Stomach (tissue), 4 donors: ENCODE results near the gene LRP1B.

Source experiments
- POLR2A ChIP-seq, 4 donors: fragments of 450-650 bp; IDR thresholded peaks; one replicate each; pipeline ENCODE4 v1.6.1; 2016; ENCODE audit warnings: antibody characterized with exemption in 4 of 4, control low read depth in 2 of 4, mild to moderate bottlenecking in 1 of 4, moderate library complexity in 1 of 4
- TF ChIP-seq, protein P1 (sequence below), 7 experiments: fragments of 450-650 bp in 4 of 7; fragments of 200-600 bp in 3 of 7; sonication (generic) in 3 of 7; IDR thresholded peaks; one replicate each; pipeline ENCODE4 v1.5.1; 2016 to 2019; ENCODE audit warnings: antibody characterized with exemption in 7 of 7, control low read depth in 2 of 7, mild to moderate bottlenecking in 1 of 7

DNA sequence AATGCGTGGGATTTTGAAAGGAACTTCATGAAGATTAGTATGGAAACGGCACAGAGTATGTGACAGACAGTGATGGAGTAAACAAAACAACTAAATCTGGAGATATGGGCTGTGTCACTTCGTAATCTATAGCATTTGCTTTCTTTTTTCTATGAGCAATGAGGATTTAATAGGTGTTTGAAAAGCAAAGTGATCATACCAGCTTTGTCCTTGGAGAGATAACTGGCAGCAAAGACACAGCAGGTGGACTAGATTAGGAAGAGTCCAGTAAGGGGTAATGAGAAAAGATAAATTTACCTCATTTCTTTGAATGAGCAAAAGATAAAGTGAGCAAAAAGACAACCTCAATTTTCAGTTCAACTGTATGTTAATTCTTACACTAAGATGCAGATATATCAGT lies 199.0 kb downstream of the LRP1B start:
- TF ChIP-seq, protein P1, sequence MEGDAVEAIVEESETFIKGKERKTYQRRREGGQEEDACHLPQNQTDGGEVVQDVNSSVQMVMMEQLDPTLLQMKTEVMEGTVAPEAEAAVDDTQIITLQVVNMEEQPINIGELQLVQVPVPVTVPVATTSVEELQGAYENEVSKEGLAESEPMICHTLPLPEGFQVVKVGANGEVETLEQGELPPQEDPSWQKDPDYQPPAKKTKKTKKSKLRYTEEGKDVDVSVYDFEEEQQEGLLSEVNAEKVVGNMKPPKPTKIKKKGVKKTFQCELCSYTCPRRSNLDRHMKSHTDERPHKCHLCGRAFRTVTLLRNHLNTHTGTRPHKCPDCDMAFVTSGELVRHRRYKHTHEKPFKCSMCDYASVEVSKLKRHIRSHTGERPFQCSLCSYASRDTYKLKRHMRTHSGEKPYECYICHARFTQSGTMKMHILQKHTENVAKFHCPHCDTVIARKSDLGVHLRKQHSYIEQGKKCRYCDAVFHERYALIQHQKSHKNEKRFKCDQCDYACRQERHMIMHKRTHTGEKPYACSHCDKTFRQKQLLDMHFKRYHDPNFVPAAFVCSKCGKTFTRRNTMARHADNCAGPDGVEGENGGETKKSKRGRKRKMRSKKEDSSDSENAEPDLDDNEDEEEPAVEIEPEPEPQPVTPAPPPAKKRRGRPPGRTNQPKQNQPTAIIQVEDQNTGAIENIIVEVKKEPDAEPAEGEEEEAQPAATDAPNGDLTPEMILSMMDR (IDR thresholded peaks at IDR 0.05), result no peak
- TF ChIP-seq POLR2A (IDR thresholded peaks at IDR 0.05), result no peak
